PC-9 (cell line): ENCODE measurements around the gene EXD2. TPM values are rescaled to one million over a fixed set of nuclear protein-coding genes. Genes with fewer than 3 reads are reported as not detected.

Experiments
- BruUV-seq: library from RNA; stranded (reverse); fragments of 400-500 nt; replicated peaks from 2 replicates; lab custom pipeline; 2021; lab: Mats Ljungman, UMichigan
- CTCF ChIA-PET: fragments of 300-600 bp; sonication (Branson Sonifier 250); formaldehyde crosslinking; loops from one replicate; lab custom pipeline; 2022; ENCODE audit warnings: antibody characterized with exemption; lab: Charles Lee
- POLR2A ChIA-PET: fragments of 300-600 bp; sonication (Branson Sonifier 250); formaldehyde crosslinking; loops from one replicate; lab custom pipeline; 2022; ENCODE audit warnings: antibody characterized with exemption; ENCODE audit not compliant: unreplicated experiment; lab: Charles Lee
- DNase-seq, 2 experiments: peaks; one replicate each; pipeline versions ENCODE4 v3.0.0 to v3.0.0-alpha.2; 2015 to 2022; ENCODE audit warnings: mixed read lengths in 1 of 2
- H2AFZ ChIP-seq: fragments of 200-600 bp; sonication (generic); 2 replicates; pipeline ENCODE4 v1.8.1; 2017; ENCODE audit warnings: antibody characterized with exemption
- H3F3A ChIP-seq: fragments of 200-600 bp; sonication (generic); 2 replicates; pipeline ENCODE4 v1.8.1; 2017; ENCODE audit warnings: antibody characterized with exemption, mild to moderate bottlenecking, low read depth; ENCODE audit not compliant: insufficient read depth
- H3K27ac ChIP-seq: fragments of 200-600 bp; sonication (generic); 2 replicates; pipeline ENCODE4 v1.6.1; 2016; ENCODE audit warnings: mixed run types
- H3K27me3 ChIP-seq: fragments of 200-600 bp; sonication (generic); 2 replicates; pipeline ENCODE4 v1.6.1; 2016; ENCODE audit warnings: low read depth, mixed run types; ENCODE audit not compliant: insufficient read depth
- H3K36me3 ChIP-seq: fragments of 200-600 bp; sonication (generic); 2 replicates; pipeline ENCODE4 v1.6.1; 2016; ENCODE audit warnings: low read depth, mixed run types
- H3K4me1 ChIP-seq: fragments of 200-600 bp; sonication (generic); replicated peaks from 2 replicates; pipeline ENCODE4 v1.6.1; 2016; ENCODE audit warnings: mixed run types; ENCODE audit not compliant: insufficient read depth
- H3K4me2 ChIP-seq: fragments of 200-600 bp; sonication (generic); 2 replicates; pipeline ENCODE4 v1.6.1; 2017; ENCODE audit warnings: mixed run types
- H3K4me3 ChIP-seq: fragments of 200-600 bp; sonication (generic); 2 replicates; pipeline ENCODE4 v1.6.1; 2016; ENCODE audit warnings: mixed run types
- H3K79me2 ChIP-seq: fragments of 200-600 bp; sonication (generic); 2 replicates; pipeline ENCODE4 v1.6.1; 2017; ENCODE audit warnings: low read depth, mixed run types
- H3K9me2 ChIP-seq: fragments of 200-600 bp; sonication (generic); 2 replicates; pipeline ENCODE4 v1.8.1; 2017; ENCODE audit warnings: mild to moderate bottlenecking; ENCODE audit not compliant: insufficient read depth
- H3K9me3 ChIP-seq: fragments of 200-600 bp; sonication (generic); 2 replicates; pipeline ENCODE4 v1.8.1; 2016; ENCODE audit warnings: low read depth; ENCODE audit not compliant: insufficient read depth
- H4K20me1 ChIP-seq: fragments of 200-600 bp; sonication (generic); 2 replicates; pipeline ENCODE4 v1.8.1; 2017; ENCODE audit not compliant: insufficient read depth
- CTCF ChIP-seq: fragments of 200-600 bp; sonication (generic); conservative IDR thresholded peaks from 2 replicates; pipeline ENCODE4 v1.6.1; 2017; ENCODE audit warnings: mixed run types, antibody characterized with exemption, mild to moderate bottlenecking, moderate library complexity
- EZH2 ChIP-seq: fragments of 200-600 bp; sonication (generic); IDR thresholded peaks from 2 replicates; pipeline ENCODE4 v1.8.0; 2017; ENCODE audit warnings: antibody characterized with exemption, low read depth
- intact Hi-C: fragments of 100-400 bp; cut with micrococcal nuclease; formaldehyde crosslinking; loops from one replicate; pipeline ENCODE4 v1.10.0; 2022; ENCODE audit not compliant: unreplicated experiment
- total RNA-seq: library from RNA; stranded (reverse); gene quantifications from 2 replicates; pipeline ENCODE4 v1.2.3, GENCODE V29; 2021

The EXD2 gene
- total RNA-seq, 1 experiment from 2014 or later = 21.4 TPM

- intact Hi-C loops = no loop called here
- Histone ChIP-seq H3K9me3 (no peaks in the 10 kb centered on the region), H4K20me1 (no peaks in the 10 kb centered on the region), H3K4me2 (no peak overlapping the region), H3K4me1 (no peaks in the 10 kb centered on the region), H3K79me2 (no peaks in the 10 kb centered on the region), H3K36me3 (no peaks in the 10 kb centered on the region), H3K4me3 (no peak overlapping the region), H3K9me2 (no peaks in the 10 kb centered on the region; the same call in 1 of the 2 replicates), H3F3A (0 out of 2 replicates have a peak, but pooled peaks cover 3% of the 10 kb centered on the region), H3K27me3 (no peaks in the 10 kb centered on the region), H3K27ac (no peak overlapping the region), H2AFZ (no peak overlapping the region)
- TF ChIP-seq EZH2 (no peak), CTCF (no peak)
- no peak for DNase-seq
- CTCF ChIA-PET = no interaction called here
- no TSS peak for BruUV-seq
- POLR2A ChIA-PET = no interaction called here
Observed at GRCh38 chr14:69226178-69226577, 34.9 kb downstream of the EXD2 start.

GRCh38 chr14:69226736-69227135 lies 35.4 kb downstream of the EXD2 start:
- no peaks in the 10 kb centered on the region for H4K20me1 ChIP-seq
- no peaks in the 10 kb centered on the region for H3K27me3 ChIP-seq
- H3K4me3 ChIP-seq = no peak overlapping the region
- no TSS peak for BruUV-seq
- intact Hi-C loops = no loop called here
- no peaks in the 10 kb centered on the region for H3K4me1 ChIP-seq
- no peak overlapping the region for H2AFZ ChIP-seq
- ChIA-PET CTCF (interaction anchor here (0.6 to 0.7 kb wide), 2 partner anchors 170 to 282 kb away, joined by 3 to 9 read pairs; no protein-coding TSS in a partner anchor), POLR2A (no interaction called here)
- DNase-seq = no peak
- no peaks in the 10 kb centered on the region; the same call in 1 of the 2 replicates for H3K9me2 ChIP-seq
- H3K27ac ChIP-seq = no peak overlapping the region
- H3K79me2 ChIP-seq = no peaks in the 10 kb centered on the region
- no peak overlapping the region for H3K4me2 ChIP-seq
- TF ChIP-seq EZH2 (no peak), CTCF (no peak)
- H3K9me3 ChIP-seq = no peaks in the 10 kb centered on the region
- no peaks in the 10 kb centered on the region for H3K36me3 ChIP-seq
- 0 out of 2 replicates have a peak, but pooled peaks cover 3% of the 10 kb centered on the region for H3F3A ChIP-seq

- no peak for DNase-seq
- Histone ChIP-seq H3K4me1 (no peaks in the 10 kb centered on the region), H3F3A (no peaks in the 10 kb centered on the region), H3K27me3 (no peaks in the 10 kb centered on the region), H3K4me3 (no peak overlapping the region), H3K4me2 (no peak overlapping the region), H3K9me3 (no peaks in the 10 kb centered on the region), H3K9me2 (no peaks in the 10 kb centered on the region), H3K36me3 (no peaks in the 10 kb centered on the region), H3K79me2 (no peaks in the 10 kb centered on the region), H2AFZ (no peak overlapping the region), H3K27ac (no peak overlapping the region), H4K20me1 (no peaks in the 10 kb centered on the region)
- no TSS peak for BruUV-seq
- intact Hi-C loops = no loop called here
- POLR2A ChIA-PET = no interaction called here
- TF ChIP-seq EZH2 = no peak
- TF ChIP-seq CTCF = no peak
- CTCF ChIA-PET = no interaction called here
Observed at GRCh38 chr14:69231486-69231885, 40.2 kb downstream of the EXD2 start.
